ENCODE results near the gene TAF15. TPM values are rescaled to one million over a fixed set of nuclear protein-coding genes. Genes with fewer than 3 reads are reported as not detected.

The TAF15 gene
- polyA plus RNA-seq, 1 of the 3 experiments (the other 2 are of a cell fraction): 78.0 TPM

- Histone ChIP-seq H2AFZ (ENCODE audit: low read depth) (no peak overlapping the region), H3K36me3 (replicated peaks in 1 of 2; ENCODE audit: control insufficient read depth in 1 of 2, insufficient read depth in 2 of 2, low read length in 1 of 2) (no peaks in the 10 kb centered on the region), H3K4me1 (ENCODE audit: control insufficient read depth in 1 of 2, insufficient read depth in 2 of 2, low read depth in 1 of 2, low read length in 1 of 2) (peaks cover 0 to 26% of the 10 kb centered on the region in 2 experiments; a peak in 1 of 4 replicates), H3K79me2 (ENCODE audit: insufficient read depth) (no peaks in the 10 kb centered on the region), H3K4me3 (ENCODE audit: low read depth in 2 of 2, low read length in 1 of 2) (no peak overlapping the region), H3K27me3 (ENCODE audit: insufficient read depth) (peaks cover 11% of the 10 kb centered on the region; the same call in 1 of the 2 replicates), H4K20me1 (ENCODE audit: insufficient read depth) (no peaks in the 10 kb centered on the region), H3K9me2 (no peaks in the 10 kb centered on the region), H3K9ac (no peak overlapping the region), H3K27ac (ENCODE audit: low read depth in 2 of 2, low read length in 1 of 2) (no peak overlapping the region), H3K4me2 (no peak overlapping the region), H3K9me3 (no peaks in the 10 kb centered on the region), H3F3A (replicated peaks; ENCODE audit: insufficient read depth) (no peaks in the 10 kb centered on the region)
- 89% methylated on average over 16 of the region's 16 CpGs for WGBS (ENCODE audit: low lambda C conversion rate)
- ChIA-PET CTCF (interaction anchor here (0.9 to 31.2 kb wide), 3 partner anchors 8 to 29 kb away, joined by 3 to 809 read pairs (median 203); partner anchors contain the start of gene TAF15), POLR2A (no interaction called here)
- no peak for DNase-seq
- no peak for TF ChIP-seq GATA2 (CRISPR knock-in tag; IDR thresholded peaks at IDR 0.05)
- TF ChIP-seq RAD21 (IDR thresholded peaks at IDR 0.05; ENCODE audit: low read length): no peak
- TF ChIP-seq FOXM1 (IDR thresholded peaks at IDR 0.05; ENCODE audit: low read depth): no peak
- TF ChIP-seq IRF3 (IDR thresholded peaks at IDR 0.05; ENCODE audit: low read depth, low read length): no peak
- no peak for TF ChIP-seq GABPA (IDR thresholded peaks at IDR 0.05; ENCODE audit: low read depth)
- TF ChIP-seq CTCF (IDR thresholded peaks at IDR 0.05): no peak
- TF ChIP-seq RFX5 (IDR thresholded peaks at IDR 0.05; ENCODE audit: low read length): no peak
- TF ChIP-seq MAX (IDR thresholded peaks at IDR 0.05; ENCODE audit: low read depth): no peak
- no peak for TF ChIP-seq ZBTB33 (IDR thresholded peaks at IDR 0.05; ENCODE audit: borderline replicate concordance, low read depth)
- no peak for TF ChIP-seq PBX3 (IDR thresholded peaks at IDR 0.05)
- no peak for TF ChIP-seq RCOR1 (IDR thresholded peaks at IDR 0.05; ENCODE audit: low read length)
- no peak for TF ChIP-seq POLR2AphosphoS5 (IDR thresholded peaks at IDR 0.05; ENCODE audit: low read depth, low read length)
- no peak for TF ChIP-seq FOXJ3 (CRISPR knock-in tag; IDR thresholded peaks at IDR 0.05)
- no peak for TF ChIP-seq NRF1 (IDR thresholded peaks at IDR 0.05; ENCODE audit: low read depth, low read length)
- no peak for TF ChIP-seq TEAD4 (IDR thresholded peaks at IDR 0.05; ENCODE audit: borderline replicate concordance, insufficient read depth)
- no peak for TF ChIP-seq EZH2phosphoT487 (IDR thresholded peaks at IDR 0.05; ENCODE audit: borderline replicate concordance, low read depth)
These were observed 30.6 kb upstream of the TAF15 start for GRCh38 chr17:35778641-35779196.
